ENCODE data around the gene EPB41L1. TPM values are rescaled to one million over a fixed set of nuclear protein-coding genes. Genes with fewer than 3 reads are reported as not detected.

EPB41L1 gene
- polyA plus RNA-seq, 1 donor from 2014 or later = 0.83 TPM

DNA sequence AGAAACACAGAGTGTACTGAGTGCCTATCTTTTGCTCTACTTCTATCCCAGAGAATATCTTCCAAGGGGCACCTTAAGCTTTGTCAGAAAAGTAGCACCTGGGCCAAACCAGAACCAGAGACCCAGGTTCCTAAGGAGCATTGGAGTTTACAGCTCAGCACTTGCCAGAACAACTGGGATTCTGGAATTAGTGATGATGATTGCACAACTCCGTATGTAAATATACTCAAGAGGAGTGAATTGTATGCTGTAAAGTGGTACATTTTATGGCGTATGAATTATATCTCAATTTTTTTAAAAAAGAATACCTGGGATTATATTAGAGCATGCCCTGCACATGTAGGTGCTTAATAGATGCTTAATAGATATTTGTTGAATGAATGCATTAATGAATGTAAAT, 36.2 kb upstream of the EPB41L1 start:
- Mint-ChIP-seq H3K9me3 (no peaks in the 10 kb centered on the region), H3K36me3 (peaks cover 3% of the 10 kb centered on the region), H3K4me3 (no peak overlapping the region), H3K27me3 (peaks cover 2% of the 10 kb centered on the region), H3K27ac (no peak overlapping the region), H3K4me1 (peaks cover 7 to 11% (median 7%) of the 10 kb centered on the region in 3 donors)

DNA sequence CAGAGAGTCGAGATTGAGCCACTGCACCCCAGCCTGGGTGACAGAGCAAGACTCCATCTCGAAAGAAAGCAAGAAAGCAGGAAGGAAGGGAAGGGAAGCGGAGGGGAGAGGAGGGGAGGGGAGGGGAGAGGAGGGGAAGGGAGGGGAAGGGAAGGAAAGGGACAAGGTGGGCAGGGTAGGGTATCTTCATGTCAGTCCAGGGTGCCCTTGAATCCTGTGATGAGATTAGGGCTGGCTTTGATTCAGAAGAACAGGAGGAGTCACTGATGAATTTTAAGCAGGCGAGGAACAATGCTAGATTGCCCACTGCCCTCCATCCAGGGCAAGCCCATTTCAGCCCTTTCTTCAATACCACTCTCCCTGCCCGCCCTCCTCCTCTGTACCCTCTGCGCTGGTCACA, 35.0 kb upstream of the EPB41L1 start:
- peaks cover 5% of the 10 kb centered on the region for H3K36me3 Mint-ChIP-seq
- peaks cover 2% of the 10 kb centered on the region for H3K27me3 Mint-ChIP-seq
- H3K4me3 Mint-ChIP-seq = no peak overlapping the region
- H3K9me3 Mint-ChIP-seq = no peaks in the 10 kb centered on the region
- no peak overlapping the region for H3K27ac Mint-ChIP-seq
- peaks cover under 1 to 4% (median 2%) of the 10 kb centered on the region in 3 donors for H3K4me1 Mint-ChIP-seq

DNA sequence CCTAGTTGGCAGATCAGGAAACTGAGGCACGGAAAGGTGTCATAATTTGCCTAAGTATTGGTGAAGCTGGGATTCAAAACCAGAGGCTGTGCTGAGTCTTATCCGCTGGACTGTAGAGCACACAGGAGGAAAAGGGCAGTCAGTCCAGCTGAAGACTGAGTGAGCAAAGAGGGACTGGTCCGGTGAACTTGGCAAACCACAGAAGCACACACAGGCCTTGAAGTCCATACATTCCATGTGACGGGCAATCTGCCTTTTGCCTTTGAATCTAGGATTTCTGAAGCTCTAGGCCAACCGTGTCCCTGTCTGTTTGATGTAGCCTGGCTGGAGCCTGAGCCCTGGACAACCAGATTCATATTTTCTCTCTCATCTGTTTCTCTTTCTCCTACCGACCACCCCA, 34.3 kb upstream of the EPB41L1 start:
- H3K4me1 Mint-ChIP-seq = peaks cover 1 to 5% (median 3%) of the 10 kb centered on the region in 3 donors
- no peak overlapping the region for H3K27ac Mint-ChIP-seq
- H3K27me3 Mint-ChIP-seq = peaks cover 2% of the 10 kb centered on the region
- H3K36me3 Mint-ChIP-seq = peaks cover 5% of the 10 kb centered on the region
- H3K4me3 Mint-ChIP-seq = no peak overlapping the region
- H3K9me3 Mint-ChIP-seq = no peaks in the 10 kb centered on the region

DNA sequence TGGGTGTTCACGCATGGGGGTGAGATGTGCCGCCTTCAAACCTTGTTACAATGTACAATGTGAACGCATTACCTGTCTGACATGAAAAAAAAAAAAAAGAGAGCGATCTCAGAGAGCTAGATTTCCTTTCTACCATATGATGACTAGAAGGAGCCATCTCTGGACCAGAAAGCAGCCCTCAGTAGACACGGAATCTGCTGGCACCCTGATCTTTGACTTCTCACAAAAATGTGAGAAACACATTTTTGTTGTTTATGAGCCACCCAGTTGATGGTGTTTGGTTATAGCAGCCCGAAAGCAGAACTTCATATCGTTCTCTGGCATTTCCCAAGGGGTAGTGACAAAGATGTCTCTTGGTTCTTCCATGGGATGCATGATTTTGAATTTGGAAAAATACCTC, 33.5 kb upstream of the EPB41L1 start:
- Mint-ChIP-seq H3K27me3 (peaks cover 4% of the 10 kb centered on the region), H3K27ac (no peak overlapping the region), H3K36me3 (peaks cover 5% of the 10 kb centered on the region), H3K4me1 (peaks cover 6 to 10% (median 6%) of the 10 kb centered on the region in 3 donors), H3K4me3 (no peak overlapping the region), H3K9me3 (no peaks in the 10 kb centered on the region)

GRCh38 chr20:36121981-36122930, 32.3 kb upstream of the EPB41L1 start:
- Mint-ChIP-seq H3K27ac (no peak overlapping the region), H3K36me3 (peaks cover 5% of the 10 kb centered on the region)

GRCh38 chr20:36122931-36123288, 31.6 kb upstream of the EPB41L1 start:
- Mint-ChIP-seq H3K9me3 (no peaks in the 10 kb centered on the region), H3K36me3 (peaks cover 5% of the 10 kb centered on the region), H3K4me3 (no peak overlapping the region), H3K27me3 (peaks cover 4% of the 10 kb centered on the region), H3K27ac (no peak overlapping the region), H3K4me1 (peaks cover 6 to 10% (median 8%) of the 10 kb centered on the region in 3 donors)

More at GRCh38 chr20:36121981-36122930, 32.3 kb upstream of the EPB41L1 start:
- no peaks in the 10 kb centered on the region for H3K9me3 Mint-ChIP-seq
- peaks cover 4% of the 10 kb centered on the region for H3K27me3 Mint-ChIP-seq
- H3K4me1 Mint-ChIP-seq = peaks cover 6 to 10% (median 8%) of the 10 kb centered on the region in 3 donors
- H3K4me3 Mint-ChIP-seq = no peak overlapping the region

- peaks cover 6 to 10% (median 8%) of the 10 kb centered on the region in 3 donors for H3K4me1 Mint-ChIP-seq
- peaks cover 5% of the 10 kb centered on the region for H3K36me3 Mint-ChIP-seq
- H3K27me3 Mint-ChIP-seq = peaks cover 2% of the 10 kb centered on the region
- H3K4me3 Mint-ChIP-seq = no peak overlapping the region
- no peak overlapping the region for H3K27ac Mint-ChIP-seq
- H3K9me3 Mint-ChIP-seq = no peaks in the 10 kb centered on the region
Measured at GRCh38 chr20:36125097-36125496, 29.4 kb upstream of the EPB41L1 start.

- Mint-ChIP-seq H3K36me3 (peaks cover 1% of the 10 kb centered on the region), H3K9me3 (no peaks in the 10 kb centered on the region), H3K4me3 (no peak overlapping the region), H3K4me1 (peaks cover 6 to 10% (median 9%) of the 10 kb centered on the region in 3 donors), H3K27me3 (peaks cover 2% of the 10 kb centered on the region), H3K27ac (no peak overlapping the region)
Measured at GRCh38 chr20:36126836-36127527, 27.6 kb upstream of the EPB41L1 start.

DNA sequence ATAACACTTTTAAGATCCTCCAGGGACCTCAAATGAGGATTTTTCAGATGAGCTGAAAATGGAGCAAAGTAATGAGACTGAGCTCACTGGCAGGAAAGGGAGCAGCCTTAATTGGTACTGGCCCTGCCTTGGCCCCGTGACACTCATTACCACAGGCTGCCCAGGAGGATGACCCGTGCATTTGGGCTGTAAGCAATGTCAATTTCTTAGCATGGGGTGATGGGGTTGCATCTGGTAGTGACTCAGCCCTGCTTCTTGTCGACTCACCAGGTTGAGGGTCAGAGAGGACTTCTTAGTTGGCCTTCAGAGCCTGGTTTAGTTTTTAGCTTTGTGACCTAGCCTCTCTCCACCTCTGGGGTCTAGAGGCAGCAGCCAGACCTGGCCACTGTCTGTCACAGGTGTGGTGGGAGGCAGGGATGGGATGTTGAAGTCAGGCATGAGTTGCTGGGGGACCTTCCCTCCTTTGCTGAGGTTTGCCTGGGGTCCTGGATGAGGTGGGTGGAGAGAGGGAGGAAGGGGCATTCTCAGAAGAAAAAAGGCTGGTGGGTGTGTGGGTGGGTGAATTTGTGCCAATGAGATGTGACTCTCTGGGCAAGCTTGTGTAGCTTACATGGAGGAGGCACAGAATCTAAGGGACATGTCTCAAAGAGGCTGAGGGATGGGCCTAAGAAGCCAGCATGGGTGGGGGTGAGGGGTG, 25.9 kb upstream of the EPB41L1 start:
- Mint-ChIP-seq H3K27me3 (peaks cover 2% of the 10 kb centered on the region), H3K9me3 (no peaks in the 10 kb centered on the region), H3K4me3 (no peak overlapping the region)

GRCh38 chr20:36129160-36129543, 25.4 kb upstream of the EPB41L1 start:
- Mint-ChIP-seq H3K4me3 (no peak overlapping the region), H3K27me3 (peaks cover 2% of the 10 kb centered on the region), H3K9me3 (no peaks in the 10 kb centered on the region), H3K27ac (no peak overlapping the region), H3K36me3 (peaks cover 1% of the 10 kb centered on the region), H3K4me1 (peaks cover 12 to 19% (median 15%) of the 10 kb centered on the region in 3 donors)

More for the DNA sequence above, 25.9 kb upstream of the EPB41L1 start:
- peaks cover 1% of the 10 kb centered on the region for H3K36me3 Mint-ChIP-seq
- H3K4me1 Mint-ChIP-seq = peaks cover 12 to 19% (median 15%) of the 10 kb centered on the region in 3 donors
- H3K27ac Mint-ChIP-seq = no peak overlapping the region

DNA sequence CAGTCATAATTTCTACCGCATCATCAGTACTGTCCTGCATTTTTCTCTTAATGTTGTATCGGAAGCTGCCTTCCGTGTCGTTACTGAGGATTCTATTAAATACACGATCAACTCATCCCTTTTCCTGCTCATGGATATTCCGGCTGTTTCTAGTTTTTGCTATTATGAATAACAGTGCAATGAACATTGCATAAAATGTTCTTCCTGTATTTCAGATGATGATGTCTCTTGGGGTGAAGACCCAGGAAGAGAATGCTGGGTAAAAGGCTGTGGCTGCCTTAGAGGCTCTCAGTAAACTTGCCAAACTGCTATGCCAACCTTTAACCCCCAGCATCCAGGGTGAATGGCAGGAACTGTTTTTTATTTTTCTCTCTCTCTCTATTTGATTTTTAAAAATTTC, 24.1 kb upstream of the EPB41L1 start:
- Mint-ChIP-seq H3K36me3 (no peaks in the 10 kb centered on the region), H3K9me3 (no peaks in the 10 kb centered on the region), H3K4me1 (peaks cover 9 to 14% (median 12%) of the 10 kb centered on the region in 3 donors), H3K4me3 (no peak overlapping the region), H3K27me3 (peaks cover 2% of the 10 kb centered on the region), H3K27ac (no peak overlapping the region)

DNA sequence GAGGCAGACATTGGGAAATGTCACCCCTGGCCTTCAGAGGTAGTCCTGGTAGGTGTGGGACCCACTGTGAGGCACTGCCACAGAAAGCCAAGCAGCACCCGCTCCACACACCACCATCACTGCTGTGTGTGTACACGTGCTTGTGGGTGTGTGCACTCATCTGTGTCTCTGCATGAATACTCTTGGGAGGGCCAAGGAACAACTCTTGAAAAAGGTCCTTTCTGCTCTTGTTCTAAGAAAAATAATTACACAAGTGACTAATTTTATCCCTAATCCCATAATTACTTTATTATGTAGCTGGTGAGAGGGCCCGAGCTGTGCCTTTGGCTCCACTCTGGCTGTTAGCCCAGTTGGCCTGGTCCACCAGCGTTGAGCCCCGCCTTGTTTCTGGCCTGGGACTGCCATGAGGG, 21.7 kb upstream of the EPB41L1 start:
- H3K4me1 Mint-ChIP-seq = peaks cover 6 to 10% (median 8%) of the 10 kb centered on the region in 3 donors
- H3K4me3 Mint-ChIP-seq = no peak overlapping the region
- H3K27me3 Mint-ChIP-seq = peaks cover 2% of the 10 kb centered on the region
- H3K36me3 Mint-ChIP-seq = no peaks in the 10 kb centered on the region
- H3K9me3 Mint-ChIP-seq = no peaks in the 10 kb centered on the region
- no peak overlapping the region for H3K27ac Mint-ChIP-seq

- no peaks in the 10 kb centered on the region for H3K36me3 Mint-ChIP-seq
- no peak overlapping the region for H3K27ac Mint-ChIP-seq
- H3K27me3 Mint-ChIP-seq = peaks cover 2% of the 10 kb centered on the region
- peaks cover 10 to 11% (median 11%) of the 10 kb centered on the region in 3 donors for H3K4me1 Mint-ChIP-seq
- H3K4me3 Mint-ChIP-seq = peak overlapping the region in 1 of 4 donors; percentile 28
- H3K9me3 Mint-ChIP-seq = no peaks in the 10 kb centered on the region
Measured at GRCh38 chr20:36133821-36134220, 20.7 kb upstream of the EPB41L1 start.

GRCh38 chr20:36135159-36135558, 19.4 kb upstream of the EPB41L1 start:
- Mint-ChIP-seq H3K4me1 (peaks cover 10 to 12% (median 11%) of the 10 kb centered on the region in 3 donors), H3K27me3 (peaks cover 2% of the 10 kb centered on the region), H3K27ac (no peak overlapping the region), H3K9me3 (no peaks in the 10 kb centered on the region), H3K36me3 (no peaks in the 10 kb centered on the region), H3K4me3 (no peak overlapping the region)

DNA sequence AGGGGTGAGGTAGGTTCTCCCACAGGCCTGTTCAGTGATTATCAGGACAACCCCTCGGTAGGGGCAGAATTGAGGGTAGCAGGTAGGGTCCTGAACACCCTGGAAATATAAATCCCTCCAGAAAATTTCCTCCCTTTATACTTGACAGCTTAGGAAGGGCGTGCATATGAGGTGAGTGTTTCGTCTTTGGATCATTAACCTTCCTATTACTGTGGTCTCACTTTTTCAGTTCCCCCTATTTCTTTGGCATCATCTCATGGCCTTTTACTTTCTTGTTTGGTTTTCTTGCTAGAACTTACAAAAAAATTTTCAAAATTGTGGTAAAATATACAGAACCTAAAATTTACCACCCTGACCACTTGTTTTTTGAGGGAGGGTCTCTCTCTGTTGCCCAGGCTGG, 18.7 kb upstream of the EPB41L1 start:
- peaks cover 8 to 12% (median 11%) of the 10 kb centered on the region in 3 donors for H3K4me1 Mint-ChIP-seq
- H3K27ac Mint-ChIP-seq = no peak overlapping the region
- peaks cover 2% of the 10 kb centered on the region for H3K27me3 Mint-ChIP-seq
- H3K36me3 Mint-ChIP-seq = no peaks in the 10 kb centered on the region
- no peak overlapping the region for H3K4me3 Mint-ChIP-seq
- no peaks in the 10 kb centered on the region for H3K9me3 Mint-ChIP-seq

Measured in IgD-negative memory B cell (primary cell).